Lower leg skin (tissue), 4 donors: ENCODE data around the gene ERN1. TPM values are rescaled to one million over a fixed set of nuclear protein-coding genes. Genes with fewer than 3 reads are reported as not detected.

Experiments used
- DNase-seq, 2 donors: peaks; one replicate each; pipeline ENCODE4 v3.0.0-alpha.2; 2019; ENCODE audit warnings: low spot score in 2 of 2
- H3K4me3 ChIP-seq: fragments of 200-600 bp; sonication (generic); 2 replicates; pipeline ENCODE4 v1.5.1; 2017; ENCODE audit warnings: mild to moderate bottlenecking, low read depth; ENCODE audit not compliant: poor library complexity, severe bottlenecking
- POLR2A ChIP-seq, 2 donors: fragments of 450-650 bp; IDR thresholded peaks; one replicate each; pipeline ENCODE4 v1.6.1; 2016 to 2017; ENCODE audit warnings: antibody characterized with exemption in 2 of 2, mild to moderate bottlenecking in 1 of 2, moderate library complexity in 1 of 2
- WGBS, 2 donors: methylation state at CpG; one replicate each; pipeline ENCODE4 v1.1.5; 2018; 5-methylcytosine and 5-hydroxymethylcytosine counted together
- intact Hi-C: fragments of 100-400 bp; cut with DNase I; formaldehyde crosslinking; loops from one replicate; pipeline ENCODE4 v1.15.0; 2023; ENCODE audit warnings: low total_unique reads
- total RNA-seq, 4 donors: library from RNA; depleted of rRNA; stranded (reverse); fragments of >200 nt; gene quantifications; one replicate each; pipeline ENCODE4 v1.1.0, GENCODE V29; 2016
- TF ChIP-seq, protein P1 (sequence below), 3 donors: fragments of 450-650 bp; IDR thresholded peaks; one replicate each; pipeline ENCODE4 v1.5.1; 2016; ENCODE audit warnings: antibody characterized with exemption in 3 of 3, mild to moderate bottlenecking in 3 of 3, moderate library complexity in 2 of 3

ERN1 gene
- total RNA-seq, 4 donors from 2014 or later, result 18.2 to 44.0 (median 22.8) TPM

DNA sequence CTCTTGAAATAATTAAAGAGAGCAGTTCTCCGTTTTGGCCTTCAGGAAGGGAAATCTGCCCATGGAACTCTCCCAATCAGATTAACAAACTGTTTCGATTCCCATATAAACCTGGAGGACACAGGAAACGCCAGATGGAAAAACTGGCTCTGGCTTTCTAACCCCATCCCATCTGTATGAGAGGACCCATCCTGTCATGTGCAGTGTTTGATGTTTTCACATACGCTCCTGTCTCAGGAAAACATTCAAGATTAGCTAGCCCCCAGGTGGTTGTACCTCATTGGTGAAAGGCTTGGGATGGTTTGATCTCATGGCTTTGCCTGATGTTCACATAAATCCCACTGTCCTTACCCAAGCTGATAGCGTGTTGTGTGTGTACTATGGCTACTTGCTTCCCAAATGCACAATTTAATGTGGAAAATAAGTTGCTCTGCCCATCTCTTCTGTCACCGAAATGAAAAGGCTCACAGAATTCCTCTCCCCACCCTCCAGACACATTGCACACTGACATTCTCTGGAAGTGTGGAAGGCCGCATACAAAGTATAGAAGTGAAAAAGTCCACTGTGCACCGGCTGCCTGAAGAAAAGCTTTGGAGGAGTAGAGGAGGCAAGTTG, 18.2 kb upstream of the ERN1 start:
- no peak for TF ChIP-seq POLR2A (IDR thresholded peaks at IDR 0.05)
- TF ChIP-seq, protein P1, sequence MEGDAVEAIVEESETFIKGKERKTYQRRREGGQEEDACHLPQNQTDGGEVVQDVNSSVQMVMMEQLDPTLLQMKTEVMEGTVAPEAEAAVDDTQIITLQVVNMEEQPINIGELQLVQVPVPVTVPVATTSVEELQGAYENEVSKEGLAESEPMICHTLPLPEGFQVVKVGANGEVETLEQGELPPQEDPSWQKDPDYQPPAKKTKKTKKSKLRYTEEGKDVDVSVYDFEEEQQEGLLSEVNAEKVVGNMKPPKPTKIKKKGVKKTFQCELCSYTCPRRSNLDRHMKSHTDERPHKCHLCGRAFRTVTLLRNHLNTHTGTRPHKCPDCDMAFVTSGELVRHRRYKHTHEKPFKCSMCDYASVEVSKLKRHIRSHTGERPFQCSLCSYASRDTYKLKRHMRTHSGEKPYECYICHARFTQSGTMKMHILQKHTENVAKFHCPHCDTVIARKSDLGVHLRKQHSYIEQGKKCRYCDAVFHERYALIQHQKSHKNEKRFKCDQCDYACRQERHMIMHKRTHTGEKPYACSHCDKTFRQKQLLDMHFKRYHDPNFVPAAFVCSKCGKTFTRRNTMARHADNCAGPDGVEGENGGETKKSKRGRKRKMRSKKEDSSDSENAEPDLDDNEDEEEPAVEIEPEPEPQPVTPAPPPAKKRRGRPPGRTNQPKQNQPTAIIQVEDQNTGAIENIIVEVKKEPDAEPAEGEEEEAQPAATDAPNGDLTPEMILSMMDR (IDR thresholded peaks at IDR 0.05), result no peak
- WGBS, 2 donors, result 57 to 62% methylated on average over 8 of the region's 8 CpGs
- intact Hi-C loops, result no loop called here
- peak in 1 of 2 donors; percentile 75 for DNase-seq
- no peak overlapping the region for H3K4me3 ChIP-seq

DNA sequence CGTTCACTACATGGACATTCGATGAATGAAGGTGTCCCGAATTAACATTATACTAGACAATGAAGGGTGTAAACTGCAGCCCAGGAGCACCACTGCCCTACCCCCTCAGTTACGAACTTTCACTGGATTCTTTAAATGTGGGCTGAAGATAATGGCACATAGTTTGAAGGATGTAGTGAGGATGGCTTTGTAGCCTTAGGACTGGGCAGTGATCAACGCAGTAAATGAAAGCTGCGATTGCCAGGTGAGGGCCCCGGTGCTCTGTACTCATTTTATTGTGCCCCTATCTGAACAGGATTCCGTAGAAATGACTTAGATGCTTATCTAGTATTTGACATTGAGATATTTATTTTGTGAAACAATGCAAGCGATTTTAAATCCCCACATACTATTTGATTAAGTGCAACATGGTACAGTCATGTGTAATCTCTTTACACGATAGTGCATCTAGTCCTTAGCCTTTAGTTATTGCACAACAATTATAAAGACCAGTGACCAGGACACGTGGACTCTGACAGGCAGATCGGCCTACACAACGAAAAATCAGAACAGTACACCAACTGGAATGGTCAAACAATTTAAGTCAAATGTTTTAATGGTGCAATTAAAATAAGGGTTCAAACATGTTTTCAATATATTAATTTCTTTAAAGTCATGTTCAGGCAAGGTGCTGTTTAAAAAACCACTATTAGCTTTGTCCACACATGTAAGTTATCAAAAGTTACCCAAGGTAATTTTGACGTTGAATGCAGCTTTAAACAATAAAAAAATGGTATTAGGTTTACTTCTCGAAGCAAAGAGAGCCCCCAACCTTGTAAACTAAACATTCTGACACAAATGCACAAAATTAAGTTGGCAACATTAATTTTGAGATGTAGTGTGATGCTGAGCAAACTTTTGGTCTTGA, 17.4 kb upstream of the ERN1 start:
- 31 to 38% methylated on average over 15 of the region's 15 CpGs for WGBS, 2 donors
- DNase-seq, result peak in 1 of 2 donors; percentile 52
- TF ChIP-seq, protein P1 (IDR thresholded peaks at IDR 0.05), result no peak
- TF ChIP-seq POLR2A (IDR thresholded peaks at IDR 0.05), result no peak
- intact Hi-C loops, result no loop called here
- H3K4me3 ChIP-seq, result no peak overlapping the region

DNA sequence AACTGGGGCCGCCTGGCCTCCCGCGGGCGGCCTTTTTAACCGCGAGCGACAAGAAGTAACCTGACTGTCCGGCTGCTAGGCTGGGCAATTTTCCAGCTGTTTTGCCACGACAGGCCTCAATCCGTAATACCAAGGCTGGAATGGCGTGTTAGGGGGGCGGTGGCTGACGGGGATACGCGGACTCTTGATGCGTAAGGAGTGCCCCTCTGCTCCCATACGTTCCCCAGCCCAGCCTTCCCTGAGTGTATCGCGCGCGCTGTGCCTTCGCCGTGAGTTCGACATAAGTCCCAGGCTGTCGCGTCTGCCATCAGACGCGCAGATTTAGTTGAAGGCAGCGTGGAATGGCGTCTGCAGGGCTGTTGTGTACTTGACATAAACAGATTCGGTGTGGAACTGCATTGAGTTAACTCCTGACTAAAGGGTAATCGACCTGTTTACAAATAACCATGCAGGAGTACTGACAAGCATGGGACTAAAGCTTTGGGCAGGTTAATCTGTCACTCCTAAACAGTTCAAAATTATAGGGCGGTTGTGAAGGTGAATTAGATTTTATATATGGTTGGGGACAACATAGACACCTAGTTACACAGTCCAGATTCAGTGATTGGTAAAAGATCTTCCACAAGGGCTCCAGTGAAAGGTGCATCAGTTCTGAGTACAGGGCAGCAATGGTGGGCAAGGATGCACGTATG, 16.6 kb upstream of the ERN1 start:
- intact Hi-C loops, result no loop called here
- DNase-seq, result peak; percentile 65 to 93
- TF ChIP-seq, protein P1 (IDR thresholded peaks at IDR 0.05), result no peak
- no peak for TF ChIP-seq POLR2A (IDR thresholded peaks at IDR 0.05)
- WGBS, 2 donors, result 4 to 6% methylated on average over 31 to 34 of the region's 34 CpGs
- H3K4me3 ChIP-seq, result peak overlapping the region; percentile 83

DNA sequence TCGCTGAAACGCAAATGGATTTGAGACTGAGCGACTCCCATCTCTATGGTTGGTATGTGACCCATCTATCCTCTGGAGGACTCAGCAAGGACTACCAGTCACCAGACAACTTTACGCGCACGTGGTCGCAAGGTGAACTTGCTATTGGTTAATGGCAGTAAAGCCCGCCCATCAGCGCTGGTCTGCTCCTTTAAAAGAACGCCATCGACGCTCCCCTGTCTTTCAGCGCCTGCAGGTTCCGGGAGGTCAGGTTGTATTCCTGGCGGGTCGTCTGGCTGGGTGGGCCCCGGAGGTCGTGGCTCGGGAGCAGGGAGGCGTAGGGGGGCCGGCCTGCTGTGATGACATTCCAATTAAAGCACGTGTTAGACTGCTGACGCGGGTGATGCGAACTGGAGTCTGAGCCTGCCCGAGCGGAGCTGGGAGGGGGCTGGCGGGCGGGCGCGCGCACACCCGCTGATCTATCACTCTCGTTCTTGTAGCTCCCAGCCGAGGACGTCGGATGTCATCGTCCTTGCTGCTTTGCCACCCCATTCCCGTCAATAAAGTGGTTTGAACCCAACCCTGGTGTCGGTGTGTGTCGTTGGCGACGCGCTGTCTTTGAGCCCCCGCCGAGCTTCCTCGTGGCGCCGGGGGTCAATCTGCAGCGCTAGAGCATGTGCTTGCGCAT, 15.9 kb upstream of the ERN1 start:
- intact Hi-C loops, result no loop called here
- peak overlapping the region; percentile 83 for H3K4me3 ChIP-seq
- DNase-seq, result peak; percentile 99
- 0% methylated on average over 31 to 43 of the region's 51 CpGs for WGBS, 2 donors
- TF ChIP-seq, protein P1 (IDR thresholded peaks at IDR 0.05), result peak in 1 of 3 donors; percentile 12
- TF ChIP-seq POLR2A (IDR thresholded peaks at IDR 0.05), result peak in 1 of 2 donors; percentile 98

DNA sequence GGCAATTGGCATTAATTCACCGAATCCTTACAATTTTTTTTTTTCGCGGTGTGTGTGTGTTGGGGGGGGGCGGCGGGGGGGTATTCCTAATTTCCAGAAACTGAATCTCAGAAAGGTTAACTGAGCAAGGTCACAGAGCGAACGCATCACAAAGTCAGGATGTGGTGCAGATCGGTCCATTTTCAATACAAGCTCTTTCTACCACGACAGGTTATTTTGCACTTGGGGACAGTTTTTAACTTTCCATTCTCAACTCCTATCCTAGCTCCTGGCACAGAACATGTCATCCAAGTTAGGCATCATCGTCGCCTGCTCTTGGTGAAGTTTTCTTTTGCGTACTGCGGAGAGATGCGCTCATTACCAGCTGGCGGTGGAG, 15.4 kb upstream of the ERN1 start:
- WGBS, 2 donors, result 0% methylated on average over 15 of the region's 15 CpGs
- no peak for DNase-seq
- intact Hi-C loops, result no loop called here
- no peak overlapping the region for H3K4me3 ChIP-seq
- no peak for TF ChIP-seq POLR2A (IDR thresholded peaks at IDR 0.05)
- TF ChIP-seq, protein P1 (IDR thresholded peaks at IDR 0.05), result no peak
